Vagina (tissue), 2 donors: ENCODE results near the gene RSPH9. TPM values are rescaled to one million over a fixed set of nuclear protein-coding genes. Genes with fewer than 3 reads are reported as not detected.

Experiments used
- DNase-seq, 2 donors: peaks; one replicate each; pipeline ENCODE4 v3.0.0-alpha.2; 2017; ENCODE audit errors: extremely low spot score in 2 of 2
- H3K27ac ChIP-seq: fragments of 200-600 bp; sonication (generic); one replicate; pipeline ENCODE4 v1.5.1; 2019
- H3K27me3 ChIP-seq: fragments of 200-600 bp; sonication (generic); one replicate; pipeline ENCODE4 v1.5.1; 2019
- H3K36me3 ChIP-seq, 2 donors: fragments of 200-600 bp; sonication (generic); one replicate each; pipeline ENCODE4 v1.5.1; 2017 to 2019
- H3K4me1 ChIP-seq: fragments of 200-600 bp; sonication (generic); one replicate; pipeline ENCODE4 v1.5.1; 2019
- H3K4me3 ChIP-seq, 2 donors: fragments of 200-600 bp; sonication (generic); 1 replicate in 1 of 2; 2 replicates in 1 of 2; pipeline ENCODE4 v1.5.1; 2016 to 2019
- H3K9me3 ChIP-seq: fragments of 200-600 bp; sonication (generic); one replicate; pipeline ENCODE4 v1.5.1; 2019
- CTCF ChIP-seq, 3 experiments: fragments of 450-650 bp in 2 of 3; fragments of 200-600 bp in 1 of 3; sonication (generic) in 1 of 3; IDR thresholded peaks; one replicate each; pipeline ENCODE4 v1.5.1; 2017 to 2019; ENCODE audit warnings: antibody characterized with exemption in 3 of 3, mild to moderate bottlenecking in 2 of 3, moderate library complexity in 2 of 3
- POLR2A ChIP-seq, 2 donors: fragments of 450-650 bp; IDR thresholded peaks; one replicate each; pipeline ENCODE4 v1.6.1; 2017; ENCODE audit warnings: antibody characterized with exemption in 2 of 2, mild to moderate bottlenecking in 2 of 2, moderate library complexity in 2 of 2
- POLR2AphosphoS5 ChIP-seq, 2 donors: sonication (generic); formaldehyde crosslinking; IDR thresholded peaks; one replicate each; pipeline ENCODE4 v1.9.0; 2017; ENCODE audit warnings: antibody characterized with exemption in 2 of 2, mild to moderate bottlenecking in 2 of 2, low read depth in 1 of 2; ENCODE audit not compliant: insufficient read depth in 1 of 2
- intact Hi-C: fragments of 100-400 bp; cut with DNase I; formaldehyde crosslinking; loops from one replicate; pipeline ENCODE4 v1.15.1; 2023
- total RNA-seq: library from RNA; depleted of rRNA; stranded (reverse); fragments of >200 nt; gene quantifications from one replicate; pipeline ENCODE4 v1.2.3, GENCODE V29; 2016

The RSPH9 gene
- total RNA-seq, 1 donor from 2014 or later, result 0.74 TPM

- no peak overlapping the region for H3K4me3 ChIP-seq
- no peaks in the 10 kb centered on the region for H3K9me3 ChIP-seq
- H3K4me1 ChIP-seq, result no peaks in the 10 kb centered on the region
- intact Hi-C loops, result no loop called here
- no peak overlapping the region for H3K27ac ChIP-seq
- TF ChIP-seq CTCF (IDR thresholded peaks at IDR 0.05) (no peak), POLR2A (IDR thresholded peaks at IDR 0.05) (no peak), POLR2AphosphoS5 (IDR thresholded peaks at IDR 0.05; ENCODE audit: insufficient read depth in 1 of 2, low read depth in 1 of 2) (no peak)
- H3K36me3 ChIP-seq, result peaks cover 0 to 35% of the 10 kb centered on the region in 2 donors
- DNase-seq, result no peak
- no peaks in the 10 kb centered on the region for H3K27me3 ChIP-seq
Observed at GRCh38 chr6:43616725-43617472, 27.9 kb upstream of the RSPH9 start.

DNA sequence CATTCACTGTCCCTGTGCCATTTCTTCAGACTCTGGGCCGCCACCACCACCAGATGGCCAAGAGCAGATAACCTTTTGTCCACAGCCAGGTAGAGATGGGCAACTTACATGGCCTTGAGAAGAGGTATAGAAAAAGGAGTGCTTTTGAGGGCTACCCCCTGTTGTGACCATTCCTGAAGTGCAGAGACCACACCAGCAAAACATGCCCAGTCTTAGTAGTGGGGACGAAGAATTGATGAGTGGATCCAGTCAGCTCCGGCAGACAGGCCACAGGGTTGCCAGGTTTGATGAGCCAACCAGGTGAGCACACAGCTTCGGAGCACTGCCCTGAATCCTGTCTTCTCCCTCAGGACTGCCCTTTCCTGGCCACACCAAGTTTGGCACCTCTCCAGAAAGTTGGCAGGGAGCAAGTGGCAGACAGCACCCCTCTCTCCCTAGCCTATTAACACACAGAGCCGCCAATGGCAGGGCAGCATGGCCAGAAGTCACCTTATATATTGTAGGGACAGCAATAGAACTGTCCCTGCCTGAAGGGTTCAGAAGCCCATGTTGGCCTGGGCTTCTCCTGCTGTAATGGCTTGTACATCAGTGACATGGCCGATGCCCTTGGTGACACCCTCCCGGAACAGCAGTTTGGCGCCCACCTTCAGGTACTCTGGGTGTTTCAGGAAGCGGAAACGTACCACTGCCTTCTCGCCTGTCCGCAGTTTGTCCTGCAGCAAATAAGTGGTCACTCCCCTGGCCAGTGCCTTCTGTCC is 23.6 kb upstream of the RSPH9 start:
- no peak for DNase-seq
- H3K9me3 ChIP-seq, result no peaks in the 10 kb centered on the region
- no peak overlapping the region for H3K4me3 ChIP-seq
- H3K27ac ChIP-seq, result no peak overlapping the region
- TF ChIP-seq CTCF (IDR thresholded peaks at IDR 0.05) (no peak), POLR2AphosphoS5 (IDR thresholded peaks at IDR 0.05; ENCODE audit: insufficient read depth in 1 of 2, low read depth in 1 of 2) (no peak), POLR2A (IDR thresholded peaks at IDR 0.05) (no peak)
- no peaks in the 10 kb centered on the region for H3K4me1 ChIP-seq
- intact Hi-C loops, result no loop called here
- peaks cover 0 to 58% of the 10 kb centered on the region in 2 donors for H3K36me3 ChIP-seq
- no peaks in the 10 kb centered on the region for H3K27me3 ChIP-seq

- intact Hi-C loops, result no loop called here
- no peaks in the 10 kb centered on the region for H3K9me3 ChIP-seq
- peaks cover 0 to 58% of the 10 kb centered on the region in 2 donors for H3K36me3 ChIP-seq
- TF ChIP-seq CTCF (IDR thresholded peaks at IDR 0.05) (no peak), POLR2A (IDR thresholded peaks at IDR 0.05) (no peak), POLR2AphosphoS5 (IDR thresholded peaks at IDR 0.05; ENCODE audit: insufficient read depth in 1 of 2, low read depth in 1 of 2) (no peak)
- H3K27ac ChIP-seq, result no peak overlapping the region
- peaks cover 5% of the 10 kb centered on the region for H3K4me1 ChIP-seq
- no peak overlapping the region for H3K4me3 ChIP-seq
- no peaks in the 10 kb centered on the region for H3K27me3 ChIP-seq
- no peak for DNase-seq
Observed at GRCh38 chr6:43621836-43622180, 23.0 kb upstream of the RSPH9 start.

GRCh38 chr6:43622541-43622940 is 22.3 kb upstream of the RSPH9 start:
- Histone ChIP-seq H3K9me3 (no peaks in the 10 kb centered on the region), H3K36me3 (peaks cover 0 to 58% of the 10 kb centered on the region in 2 donors), H3K27ac (no peak overlapping the region), H3K4me3 (no peak overlapping the region), H3K27me3 (no peaks in the 10 kb centered on the region), H3K4me1 (peaks cover 12% of the 10 kb centered on the region)
- intact Hi-C loops, result no loop called here
- TF ChIP-seq POLR2A (IDR thresholded peaks at IDR 0.05) (no peak), POLR2AphosphoS5 (IDR thresholded peaks at IDR 0.05; ENCODE audit: insufficient read depth in 1 of 2, low read depth in 1 of 2) (no peak)
- no peak for DNase-seq

DNA sequence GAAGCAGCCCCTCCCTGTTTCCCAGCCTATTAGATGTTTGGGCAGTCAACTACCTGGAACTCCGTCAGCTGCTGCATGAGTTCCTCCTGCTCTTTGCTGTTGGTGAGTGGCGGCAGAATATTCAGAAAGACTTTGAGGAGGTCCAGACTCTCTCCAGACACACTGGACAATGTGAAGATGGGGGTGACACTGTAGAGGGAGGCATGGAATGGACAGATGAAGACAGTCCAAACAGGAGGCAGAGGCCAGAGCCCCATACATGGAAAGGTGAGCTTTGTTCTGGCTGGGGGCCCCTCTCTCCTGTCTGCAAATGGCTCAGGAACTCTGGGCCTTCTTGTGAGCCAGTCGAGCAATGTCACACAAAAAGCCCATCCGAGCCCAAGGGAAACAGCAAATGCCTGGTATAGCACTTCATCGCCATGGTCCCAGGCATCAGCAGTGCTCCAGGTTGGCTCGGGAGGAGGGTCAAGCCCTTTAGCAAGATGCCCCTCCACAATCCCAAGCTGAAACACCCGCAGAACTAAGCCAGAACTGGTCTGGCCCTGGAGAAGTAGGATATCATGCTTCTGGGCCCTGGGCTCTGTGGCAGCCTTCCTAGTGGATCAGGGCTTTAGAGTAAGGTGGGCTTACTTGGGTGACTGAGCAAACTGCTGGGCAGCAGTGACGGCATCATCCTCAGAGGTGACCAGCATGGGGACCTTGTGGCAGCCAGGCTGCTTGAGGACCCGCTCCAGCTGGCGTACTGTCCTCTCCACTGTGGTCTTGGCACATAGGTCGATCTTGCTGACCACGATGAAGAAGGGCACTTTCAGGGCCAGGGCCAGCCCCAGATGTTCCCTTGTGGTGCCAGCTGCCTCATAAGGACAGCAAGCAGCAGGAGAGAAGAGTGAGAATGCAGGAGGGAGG is 20.7 kb upstream of the RSPH9 start:
- Histone ChIP-seq H3K27me3 (no peaks in the 10 kb centered on the region), H3K4me3 (no peak overlapping the region), H3K4me1 (peaks cover 23% of the 10 kb centered on the region), H3K27ac (no peak overlapping the region), H3K36me3 (peaks cover 0 to 58% of the 10 kb centered on the region in 2 donors), H3K9me3 (no peaks in the 10 kb centered on the region)
- no peak for DNase-seq
- TF ChIP-seq POLR2AphosphoS5 (IDR thresholded peaks at IDR 0.05; ENCODE audit: insufficient read depth in 1 of 2, low read depth in 1 of 2) (no peak), CTCF (IDR thresholded peaks at IDR 0.05) (no peak), POLR2A (IDR thresholded peaks at IDR 0.05) (no peak)
- intact Hi-C loops, result no loop called here
